Activated T-cell treated with anti-CD3 and anti-CD28 coated beads, Interleukin-2, amount 50 U/mL, for 24 hours (primary cell): Measurements from ENCODE around the gene HSPA1B.
A peak's percentile ranks its signal among the peaks of the same experiment; 100 is the strongest.
"Not testable (repeated sequence)": the region's sequence is repeated elsewhere in the genome, so short reads cannot be mapped to it uniquely, and the experiment has no call there.

ENCODE experiments used
- DNase-seq: peaks from one replicate; pipeline ENCODE4 v3.0.0-alpha.2; 2020
- H3K27ac Mint-ChIP-seq: 2 replicates; pipeline ENCODE4 v1.8.0; 2020; ENCODE audit warnings: mild to moderate bottlenecking, mixed read lengths
- H3K27me3 Mint-ChIP-seq: 2 replicates; pipeline ENCODE4 v1.8.0; 2020; ENCODE audit warnings: mixed read lengths
- H3K36me3 Mint-ChIP-seq: 2 replicates; pipeline ENCODE4 v1.8.0; 2020; ENCODE audit warnings: low read depth, mixed read lengths
- H3K4me1 Mint-ChIP-seq: 2 replicates; pipeline ENCODE4 v1.8.0; 2020; ENCODE audit warnings: low read depth, mixed read lengths
- H3K4me3 Mint-ChIP-seq: 2 replicates; pipeline ENCODE4 v1.8.0; 2020; ENCODE audit warnings: mild to moderate bottlenecking, moderate library complexity, mixed read lengths
- H3K9me3 Mint-ChIP-seq: 2 replicates; pipeline ENCODE4 v1.8.0; 2020; ENCODE audit warnings: mixed read lengths

HSPA1B gene

DNA sequence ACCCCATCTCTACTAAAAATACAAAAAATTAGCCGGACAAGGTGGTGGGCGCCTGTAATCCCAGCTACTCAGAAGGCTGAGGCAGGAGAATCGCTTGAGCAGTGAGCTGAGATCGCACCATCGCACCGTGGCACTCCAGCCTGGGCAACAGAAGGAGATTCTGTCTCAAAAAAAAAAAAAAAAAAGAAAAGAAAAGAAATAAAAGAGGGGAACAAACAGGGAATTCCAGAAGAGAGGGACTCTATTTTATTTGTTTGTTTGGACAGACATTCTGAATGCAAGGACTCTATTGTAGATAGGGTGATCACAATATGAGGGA, 33.7 kb upstream of the HSPA1B start:
- peaks cover 76% of the 10 kb centered on the region for H3K36me3 Mint-ChIP-seq
- peak overlapping the region; percentile 99 for H3K27ac Mint-ChIP-seq
- DNase-seq, H3K9me3 Mint-ChIP-seq, H3K27me3 Mint-ChIP-seq: not testable (repeated sequence)
- peaks cover 54% of the 10 kb centered on the region for H3K4me1 Mint-ChIP-seq
- H3K4me3 Mint-ChIP-seq = peak overlapping the region; percentile 95

DNA sequence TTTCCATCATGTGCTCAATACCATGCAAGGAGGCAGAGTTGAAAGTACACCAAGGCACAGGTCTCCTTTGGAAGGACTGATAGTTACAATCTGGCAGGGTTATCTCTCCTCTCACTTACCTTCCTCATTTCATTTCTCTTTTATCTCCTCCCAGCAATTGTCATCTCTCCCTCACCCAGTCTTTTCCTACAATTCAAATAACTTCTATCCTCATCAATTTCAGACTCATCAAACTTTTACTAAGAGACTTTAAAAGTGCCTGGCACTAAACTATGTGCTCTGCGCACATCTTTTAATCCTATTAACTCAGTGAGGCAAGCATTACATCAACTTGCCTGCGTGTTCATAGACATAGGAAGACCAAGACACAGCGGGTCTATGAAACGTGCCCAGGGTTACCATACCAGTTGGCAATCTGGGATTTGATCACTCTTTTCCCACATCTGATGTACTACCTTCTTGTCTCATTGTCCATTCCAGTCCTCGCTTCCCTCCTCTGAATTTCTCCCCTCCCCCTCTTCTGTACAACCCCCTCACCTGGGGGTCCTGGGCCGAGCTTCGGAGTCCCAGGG, 33.2 kb upstream of the HSPA1B start:
- no peaks in the 10 kb centered on the region for H3K9me3 Mint-ChIP-seq
- no peak for DNase-seq
- H3K4me3 Mint-ChIP-seq = peak overlapping the region; percentile 95
- H3K27ac Mint-ChIP-seq = peak overlapping the region; percentile 99
- peaks cover 76% of the 10 kb centered on the region for H3K36me3 Mint-ChIP-seq
- H3K4me1 Mint-ChIP-seq = peaks cover 57% of the 10 kb centered on the region
- H3K27me3 Mint-ChIP-seq = no peaks in the 10 kb centered on the region

DNA sequence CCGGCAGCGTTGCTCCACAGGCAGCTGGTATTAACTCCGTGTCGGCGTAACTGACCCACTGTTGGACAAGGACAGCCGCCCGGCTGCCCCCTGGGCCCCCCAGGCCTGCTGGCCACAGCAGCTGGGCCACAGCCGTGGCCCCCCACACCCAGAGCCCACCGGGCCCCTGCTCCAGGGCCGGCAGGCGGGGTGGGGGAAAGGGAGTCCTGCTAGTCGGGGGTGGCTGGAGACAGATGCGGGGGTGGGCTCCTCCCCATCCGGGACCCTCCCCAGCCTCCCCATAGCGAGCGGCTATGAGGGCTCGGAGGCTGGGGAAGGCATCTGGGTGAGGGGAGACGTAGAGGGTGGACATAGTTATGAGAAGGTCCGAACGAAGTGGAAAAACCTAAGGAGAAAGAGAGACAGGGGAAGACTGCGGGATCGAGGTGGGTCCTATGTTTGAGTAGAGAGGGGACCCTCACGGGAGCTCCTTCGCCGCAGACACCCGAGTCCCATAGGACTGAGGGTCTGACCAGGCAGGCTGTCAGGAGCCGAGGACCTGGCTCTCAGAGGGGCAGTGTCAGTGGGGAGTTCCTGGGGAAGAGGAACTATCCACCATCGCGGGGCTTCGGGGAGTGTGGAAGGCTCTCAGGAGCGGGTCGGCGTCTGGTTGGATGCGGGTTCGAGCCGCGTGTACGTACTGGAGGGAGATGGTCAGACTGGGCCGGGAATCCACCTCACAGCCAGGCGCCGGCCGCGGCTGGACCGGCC, 32.5 kb upstream of the HSPA1B start:
- Mint-ChIP-seq H3K9me3 (no peaks in the 10 kb centered on the region), H3K4me3 (peak overlapping the region; percentile 95), H3K27ac (peak overlapping the region; percentile 99), H3K36me3 (peaks cover 77% of the 10 kb centered on the region), H3K27me3 (no peaks in the 10 kb centered on the region), H3K4me1 (peaks cover 54% of the 10 kb centered on the region)
- DNase-seq = no peak

DNA sequence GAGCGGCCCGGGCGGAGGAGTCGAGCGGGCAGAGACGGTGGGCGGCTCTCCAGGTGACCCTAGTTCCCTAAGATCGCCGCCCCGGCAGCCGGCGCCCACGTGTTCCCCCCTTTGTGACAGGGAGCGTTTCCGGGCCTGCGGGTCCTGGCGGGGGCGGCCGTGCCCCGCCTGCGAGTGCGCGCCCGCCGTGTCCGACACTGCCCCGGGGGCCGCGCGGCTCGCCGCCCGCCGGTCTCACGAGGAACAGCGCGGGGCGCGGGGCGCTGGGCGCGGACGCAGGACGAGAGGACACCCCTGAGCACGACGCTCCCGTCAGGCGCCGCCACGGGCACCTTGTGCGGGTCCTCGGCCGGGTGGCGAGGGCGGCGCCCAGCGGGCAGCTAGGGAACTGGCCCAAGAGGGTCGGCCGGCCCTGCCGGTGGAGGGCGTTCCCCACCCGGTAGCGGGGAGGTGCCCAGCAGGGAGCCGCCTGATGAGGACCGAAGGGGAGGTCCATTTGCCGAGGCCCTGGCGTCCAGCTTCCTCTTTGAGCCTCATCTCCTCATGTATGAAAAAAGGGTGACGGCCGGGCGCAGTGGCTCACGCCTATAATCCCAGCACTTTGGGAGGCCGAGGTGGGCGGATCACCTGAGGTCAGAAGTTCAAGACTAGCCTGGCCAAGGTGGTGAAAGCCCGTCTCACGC, 31.8 kb upstream of the HSPA1B start, which contains the start of gene VARS1:
TSS of gene VARS1 (minus strand) at position 137 of the 683 bp plus-strand sequence. CDS start 535 bp downstream, outside the sequence.
- Mint-ChIP-seq H3K36me3 (peaks cover 74% of the 10 kb centered on the region), H3K9me3 (no peaks in the 10 kb centered on the region), H3K4me3 (peak within 1 kb of the TSS; percentile 95), H3K4me1 (peaks cover 51% of the 10 kb centered on the region), H3K27ac (peak within 1 kb of the TSS; percentile 99), H3K27me3 (no peaks in the 10 kb centered on the region)
- DNase-seq = peak; percentile 92

DNA sequence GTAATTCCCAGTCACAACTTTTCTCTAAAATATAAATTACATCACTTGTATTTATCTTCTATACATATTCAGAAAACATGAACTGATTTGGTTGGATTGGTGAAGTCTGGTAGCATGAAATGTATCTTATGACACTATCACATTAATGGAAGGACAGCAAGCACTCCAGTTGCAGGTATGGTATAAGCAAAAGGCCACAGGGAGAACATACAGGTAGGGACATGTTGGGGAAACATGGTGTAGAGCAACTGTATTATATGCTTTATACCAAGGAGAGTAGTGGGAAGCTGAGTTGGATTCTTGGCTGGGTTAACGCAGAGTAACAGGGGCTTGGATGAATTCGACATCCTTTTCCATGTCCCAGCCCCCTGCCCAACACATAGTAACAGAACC, 30.5 kb upstream of the HSPA1B start:
- Mint-ChIP-seq H3K4me3 (no peak overlapping the region), H3K4me1 (peaks cover 47% of the 10 kb centered on the region), H3K36me3 (peaks cover 73% of the 10 kb centered on the region), H3K9me3 (no peaks in the 10 kb centered on the region), H3K27me3 (no peaks in the 10 kb centered on the region), H3K27ac (peak overlapping the region; percentile 92)
- DNase-seq = no peak

DNA sequence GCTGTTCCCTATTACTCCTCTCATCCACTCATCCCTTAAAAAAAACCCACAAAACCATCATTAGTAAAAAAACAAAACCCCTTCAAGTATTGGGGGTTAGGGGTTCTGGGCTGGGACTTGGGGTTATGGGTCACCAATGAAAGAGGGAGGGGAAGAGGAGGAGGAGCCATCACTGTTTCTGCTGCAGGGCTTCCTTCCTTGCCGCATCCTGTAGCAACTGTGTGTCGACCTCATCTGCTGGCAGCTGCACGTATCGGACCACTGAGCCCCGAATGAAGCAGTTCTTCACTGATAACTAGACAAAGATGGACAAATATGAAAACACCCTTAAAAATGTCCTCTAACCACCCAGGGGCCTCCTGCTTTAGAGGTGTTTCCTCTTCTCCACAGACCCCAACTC, 29.9 kb upstream of the HSPA1B start:
- peaks cover 41% of the 10 kb centered on the region for H3K4me1 Mint-ChIP-seq
- H3K27ac Mint-ChIP-seq = peak overlapping the region; percentile 92
- no peaks in the 10 kb centered on the region for H3K27me3 Mint-ChIP-seq
- no peak overlapping the region for H3K4me3 Mint-ChIP-seq
- peaks cover 71% of the 10 kb centered on the region for H3K36me3 Mint-ChIP-seq
- DNase-seq = no peak
- no peaks in the 10 kb centered on the region for H3K9me3 Mint-ChIP-seq

DNA sequence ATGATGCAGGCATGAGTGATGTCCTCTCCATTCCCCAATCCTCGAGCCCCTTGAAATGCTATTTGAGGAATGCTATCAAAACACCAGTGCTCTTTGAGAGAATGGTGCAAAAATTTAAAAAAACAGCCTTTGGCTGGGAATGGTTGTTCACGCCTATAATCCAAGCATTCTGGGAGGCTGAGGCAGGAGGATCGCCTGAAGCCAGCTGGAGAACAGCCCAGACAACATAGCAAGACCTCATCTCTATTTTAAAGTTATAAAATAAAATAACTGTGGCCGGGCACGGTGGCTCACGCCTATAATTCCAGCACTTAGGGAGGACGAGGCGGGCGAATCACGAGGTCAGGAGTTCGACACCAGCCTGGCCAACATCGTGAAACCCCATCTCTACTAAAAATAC, 27.8 kb upstream of the HSPA1B start:
- Mint-ChIP-seq H3K4me1 (peaks cover 37% of the 10 kb centered on the region), H3K27ac (no peak overlapping the region), H3K27me3 (no peaks in the 10 kb centered on the region), H3K9me3 (no peaks in the 10 kb centered on the region), H3K36me3 (peaks cover 72% of the 10 kb centered on the region), H3K4me3 (no peak overlapping the region)
- no peak for DNase-seq

DNA sequence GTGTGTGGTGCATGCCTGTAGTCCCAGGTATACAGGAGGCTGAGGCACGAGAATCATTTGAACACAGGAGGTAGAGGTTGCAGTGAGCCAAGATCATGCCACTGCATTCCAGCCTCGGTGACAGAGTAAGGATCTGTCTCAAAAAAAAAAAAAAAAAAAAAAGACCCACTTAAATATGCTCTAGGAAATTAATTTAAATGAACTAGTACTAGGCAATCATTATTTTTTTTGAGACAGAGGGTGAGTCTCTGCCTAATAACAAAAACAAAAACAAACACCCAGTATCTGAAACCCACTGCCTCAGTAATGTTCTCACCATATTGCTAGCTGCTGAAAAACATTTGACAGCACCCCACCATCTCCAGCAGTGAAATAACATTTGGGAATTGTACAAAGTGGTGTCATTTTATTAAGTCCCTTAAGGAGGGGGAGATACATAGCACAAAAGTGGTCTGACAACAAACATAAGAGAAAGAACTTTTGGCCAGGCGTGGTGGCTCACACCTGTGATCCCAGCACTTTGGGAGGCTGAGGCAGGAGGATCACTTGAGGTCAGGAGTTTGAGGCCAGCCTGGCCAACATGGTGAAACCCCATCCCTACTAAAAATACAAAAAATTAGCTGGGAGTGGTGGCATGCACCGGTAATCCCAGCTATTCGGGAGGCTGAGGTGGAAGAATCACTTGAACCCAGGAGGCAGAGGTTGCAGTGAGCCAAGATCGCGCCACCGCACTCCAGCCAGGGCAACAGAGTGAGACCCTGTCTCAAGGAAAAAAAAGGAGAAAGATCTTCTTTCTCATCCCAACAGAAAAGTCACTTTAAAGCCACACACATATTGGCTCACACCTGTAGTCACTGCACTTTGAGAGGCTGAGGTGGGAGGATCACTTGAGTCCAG, 26.3 kb upstream of the HSPA1B start:
- not testable (repeated sequence) for H3K4me3 Mint-ChIP-seq, H3K9me3 Mint-ChIP-seq, DNase-seq, H3K27me3 Mint-ChIP-seq, H3K27ac Mint-ChIP-seq
- H3K4me1 Mint-ChIP-seq = peaks cover 44% of the 10 kb centered on the region
- H3K36me3 Mint-ChIP-seq = peaks cover 80% of the 10 kb centered on the region

DNA sequence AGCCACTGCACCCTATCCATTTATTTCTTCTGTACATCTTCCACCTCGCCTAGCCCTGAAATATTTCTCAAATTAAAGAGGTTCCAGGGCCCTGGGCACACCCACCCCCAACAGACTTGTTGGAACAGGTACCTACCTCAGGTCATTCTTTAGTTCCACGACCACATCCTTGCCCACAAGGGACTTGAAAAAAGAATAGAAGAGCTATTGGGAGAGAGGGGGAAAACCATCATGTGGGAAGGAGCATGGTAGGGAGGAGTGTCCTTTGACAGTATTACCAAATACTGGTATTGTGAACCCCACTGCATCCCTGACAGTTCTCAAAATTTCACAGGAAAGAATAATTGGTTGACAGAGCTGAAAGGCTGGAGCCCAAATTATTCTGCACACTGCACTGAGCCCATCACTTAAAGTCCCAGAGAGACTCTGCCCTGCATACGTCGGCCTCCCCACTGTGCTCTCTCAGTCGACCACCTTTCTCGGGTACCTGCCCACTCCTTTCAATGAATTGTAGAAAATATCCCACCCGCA, 21.5 kb upstream of the HSPA1B start:
- DNase-seq = no peak
- Mint-ChIP-seq H3K27ac (peak overlapping the region; percentile 98), H3K9me3 (no peaks in the 10 kb centered on the region), H3K27me3 (no peaks in the 10 kb centered on the region), H3K4me1 (peaks cover 29% of the 10 kb centered on the region), H3K36me3 (peaks cover 56% of the 10 kb centered on the region), H3K4me3 (peak overlapping the region; percentile 93)

DNA sequence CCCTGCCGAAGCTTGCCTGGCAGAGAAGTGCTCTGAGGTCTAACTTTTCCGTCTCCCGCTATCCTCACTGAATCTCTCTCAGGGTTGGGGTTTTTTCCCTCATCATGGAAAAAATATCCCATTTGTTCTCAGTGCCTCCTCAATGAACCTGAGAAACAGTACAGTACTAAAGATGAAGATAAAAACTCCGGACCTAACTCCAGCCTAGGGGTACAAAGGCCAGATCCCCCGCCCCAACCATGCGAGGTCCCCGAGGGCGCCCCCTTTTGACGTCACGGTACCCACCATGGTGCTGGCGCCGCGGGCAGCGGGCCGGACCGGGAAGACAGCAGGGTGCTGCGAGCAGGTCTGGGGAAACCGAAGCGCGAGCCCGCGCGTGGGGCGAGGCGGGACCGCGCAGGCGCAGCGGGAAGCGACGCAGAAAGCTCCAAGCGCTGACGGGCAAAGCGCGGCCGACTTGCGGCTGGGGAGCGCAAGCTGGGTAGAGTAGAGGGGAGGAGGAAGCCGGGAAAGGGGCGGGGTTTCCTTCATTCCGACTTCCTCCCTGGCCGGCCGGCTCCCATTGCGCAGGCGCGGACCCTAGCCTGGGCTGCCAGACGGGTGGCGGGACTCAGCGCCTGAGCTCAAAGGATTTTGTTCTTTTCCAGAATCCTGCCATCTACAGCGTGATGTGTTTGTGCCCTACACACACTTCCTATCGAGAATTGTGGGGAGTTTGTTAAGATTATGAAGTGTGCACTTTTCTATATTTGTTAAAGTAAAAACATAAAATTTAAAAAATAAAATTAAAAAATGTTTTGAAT, 20.9 kb upstream of the HSPA1B start, which contains the start of gene LSM2:
TSS of gene LSM2 (minus strand) at position 497 of the 803 bp plus-strand sequence. CDS start at position 288, 209 bp downstream.
- no peaks in the 10 kb centered on the region for H3K9me3 Mint-ChIP-seq
- no peaks in the 10 kb centered on the region for H3K27me3 Mint-ChIP-seq
- peaks cover 54% of the 10 kb centered on the region for H3K36me3 Mint-ChIP-seq
- peak; percentile 96 for DNase-seq
- peaks cover 32% of the 10 kb centered on the region for H3K4me1 Mint-ChIP-seq
- peak within 1 kb of the TSS; percentile 98 for H3K27ac Mint-ChIP-seq
- peak within 1 kb of the TSS; percentile 93 for H3K4me3 Mint-ChIP-seq

DNA sequence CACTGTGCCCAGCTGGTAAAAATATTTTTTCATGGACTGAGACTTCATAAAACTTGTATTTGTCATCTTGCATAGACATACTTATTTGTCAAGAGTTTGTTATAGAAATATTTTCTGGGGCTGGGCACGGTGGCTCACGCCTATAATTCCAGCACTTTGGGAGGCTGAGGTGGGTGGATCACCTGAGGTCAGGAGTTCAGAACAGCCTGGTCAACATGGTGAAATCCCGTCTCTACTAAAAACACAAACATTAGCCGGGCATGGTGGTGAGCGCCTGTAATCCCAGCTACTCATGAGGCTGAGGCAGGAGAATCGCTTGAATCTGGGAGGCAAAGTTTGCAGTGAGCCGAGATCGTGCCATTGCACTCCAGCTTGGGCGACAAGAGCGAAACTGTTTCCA, 18.9 kb upstream of the HSPA1B start:
- not testable (repeated sequence) for H3K9me3 Mint-ChIP-seq, H3K4me3 Mint-ChIP-seq, H3K27ac Mint-ChIP-seq, H3K27me3 Mint-ChIP-seq, DNase-seq
- peaks cover 39% of the 10 kb centered on the region for H3K36me3 Mint-ChIP-seq
- H3K4me1 Mint-ChIP-seq = peaks cover 44% of the 10 kb centered on the region

DNA sequence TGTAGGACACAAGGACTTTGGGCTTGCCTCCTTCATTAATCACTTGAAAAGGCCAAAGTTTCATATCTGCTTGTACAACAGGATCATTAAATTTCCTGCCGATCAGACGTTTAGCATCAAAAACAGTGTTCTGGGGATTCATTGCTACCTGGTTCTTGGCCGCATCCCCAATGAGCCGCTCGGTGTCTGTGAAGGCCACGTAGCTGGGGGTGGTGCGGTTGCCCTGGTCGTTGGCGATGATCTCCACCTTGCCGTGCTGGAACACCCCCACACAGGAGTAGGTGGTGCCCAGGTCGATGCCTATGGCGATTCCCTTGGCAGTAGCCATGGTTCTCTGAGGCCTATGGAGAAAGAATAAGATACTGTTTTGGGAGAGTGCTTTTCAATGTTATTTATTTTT, 15.9 kb upstream of the HSPA1B start:
- Mint-ChIP-seq H3K9me3 (no peaks in the 10 kb centered on the region), H3K4me3 (peak overlapping the region; percentile 69), H3K27me3 (no peaks in the 10 kb centered on the region), H3K27ac (peak overlapping the region; percentile 98), H3K36me3 (peaks cover 12% of the 10 kb centered on the region), H3K4me1 (peaks cover 45% of the 10 kb centered on the region)
- DNase-seq = no peak

DNA sequence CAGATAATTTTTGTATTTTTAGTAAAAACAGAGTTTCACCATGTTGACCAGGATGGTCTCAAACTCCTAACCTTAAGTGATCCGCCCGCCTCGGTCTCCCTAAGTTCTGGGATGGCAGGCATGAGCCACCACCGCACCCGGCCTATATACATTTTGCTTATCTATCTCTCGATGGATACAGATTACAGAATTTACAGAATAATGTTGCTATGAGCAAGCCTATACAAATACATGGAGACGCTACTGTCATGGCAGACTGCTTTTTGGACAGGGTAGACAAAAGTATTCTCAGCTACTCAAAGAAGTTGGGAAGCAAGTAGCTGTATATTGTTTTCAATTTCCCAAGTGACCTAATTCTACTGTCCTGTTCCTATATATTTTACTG, 14.1 kb upstream of the HSPA1B start:
- Mint-ChIP-seq H3K36me3 (peaks cover 19% of the 10 kb centered on the region), H3K9me3 (no peaks in the 10 kb centered on the region), H3K27me3 (no peaks in the 10 kb centered on the region), H3K4me3 (peak overlapping the region; percentile 69), H3K4me1 (peaks cover 55% of the 10 kb centered on the region), H3K27ac (peak overlapping the region; percentile 98)
- DNase-seq = no peak
